Stimulated activated CD8-positive, alpha-beta memory T cell treated with anti-CD3 and anti-CD28 coated beads, Interleukin-7, amount 100 ng/mL, for 1 hour (primary cell): ENCODE results near the gene CHST5.

ENCODE experiments used
- DNase-seq, 2 donors: peaks; one replicate each; pipeline ENCODE4 v3.0.0-alpha.2; 2020; ENCODE audit warnings: low read depth in 2 of 2

CHST5 gene

DNA sequence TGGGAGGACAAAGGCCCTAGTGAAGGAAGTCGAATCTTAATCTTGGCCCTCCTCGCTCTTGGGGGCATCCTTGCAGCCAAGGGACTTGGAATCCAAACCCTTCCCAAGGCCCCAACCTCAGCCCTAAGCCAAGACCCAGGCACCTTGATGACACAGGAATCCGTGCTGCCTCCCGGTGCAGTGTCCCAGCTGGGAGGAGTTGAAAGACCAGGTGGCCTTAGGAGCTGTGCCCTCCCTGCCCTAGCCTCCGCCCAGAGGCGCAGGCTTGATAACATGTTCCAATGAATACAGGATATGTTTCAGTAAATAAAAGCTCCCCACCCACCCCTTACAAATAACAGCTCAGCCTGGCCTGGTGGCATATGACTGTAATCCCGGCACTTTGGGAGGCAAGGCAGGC, at the start of gene CHST5:
CHST5 (minus strand) TSS at position 208 of the 400 bp plus-strand sequence. CDS start 5,724 bp downstream, outside the sequence.
- DNase-seq: no peak

GRCh38 chr16:75584108-75584507, 48.2 kb upstream of the CHST5 start:
- DNase-seq: no peak

DNA sequence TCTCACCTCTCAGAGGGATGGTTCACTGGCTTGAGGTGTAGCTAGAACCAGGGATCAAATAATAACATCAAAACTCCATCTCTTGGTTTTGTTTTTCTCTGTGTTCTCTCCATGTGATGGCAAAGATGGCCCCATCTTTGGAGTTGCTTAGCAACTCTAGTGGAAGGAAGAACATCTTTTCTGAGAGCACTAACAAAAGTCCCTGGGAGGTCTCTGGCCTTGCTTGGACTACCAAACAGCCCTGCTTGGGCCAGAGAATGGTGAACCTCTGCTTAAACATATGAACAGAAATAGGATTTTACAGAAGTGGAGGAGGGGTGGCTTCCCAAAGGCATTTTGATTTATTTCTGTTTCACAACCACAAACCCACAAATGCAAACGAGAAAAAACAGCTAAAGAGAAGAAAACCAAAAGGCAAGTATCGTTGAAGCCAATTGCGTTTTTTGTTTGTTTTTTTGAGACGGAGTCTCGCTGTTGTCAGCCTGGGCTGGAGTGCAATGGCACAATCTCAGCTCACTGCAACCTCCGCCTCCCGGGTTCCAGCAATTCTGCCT, 43.5 kb upstream of the CHST5 start:
- no peak for DNase-seq

DNA sequence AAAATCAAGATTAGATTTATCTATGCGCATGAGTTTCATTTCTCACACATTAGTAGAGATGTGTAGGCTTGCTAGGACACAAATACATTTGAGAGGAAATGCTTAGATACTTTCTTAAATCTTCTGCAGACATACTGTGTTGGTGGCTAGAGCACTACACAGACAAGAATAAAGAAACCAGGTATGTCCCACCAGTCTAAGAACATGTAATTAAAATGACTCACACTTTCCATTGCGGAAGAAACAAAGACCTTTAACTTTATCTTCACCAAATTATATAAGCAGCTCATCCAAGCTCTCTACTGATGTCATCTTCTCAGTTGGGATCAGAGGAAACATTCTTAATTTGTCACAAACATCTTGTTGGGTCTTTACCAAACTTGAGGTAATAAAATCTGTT, 42.8 kb upstream of the CHST5 start:
- DNase-seq: no peak

DNA sequence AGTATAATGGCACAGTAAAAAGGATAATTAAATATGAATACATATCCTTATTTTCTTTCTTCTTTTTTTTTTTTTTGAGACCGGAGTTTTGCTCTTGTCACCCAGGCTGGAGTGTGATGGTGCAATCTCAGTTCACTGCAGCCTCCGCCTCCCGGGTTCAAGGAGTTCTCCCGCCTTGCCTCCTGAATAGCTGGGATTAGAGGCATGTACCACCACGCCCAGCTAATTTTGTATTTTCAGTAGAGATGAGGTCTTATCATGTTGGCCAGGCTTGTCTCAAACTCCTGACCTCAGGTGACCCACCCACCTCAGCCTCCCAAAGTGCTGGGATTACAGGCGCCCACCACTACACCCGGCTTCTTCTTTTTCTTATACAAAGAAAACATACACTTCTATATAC, 42.3 kb upstream of the CHST5 start:
- no peak for DNase-seq

- DNase-seq: no peak
These were observed 40.5 kb upstream of the CHST5 start for GRCh38 chr16:75576384-75576811.

DNA sequence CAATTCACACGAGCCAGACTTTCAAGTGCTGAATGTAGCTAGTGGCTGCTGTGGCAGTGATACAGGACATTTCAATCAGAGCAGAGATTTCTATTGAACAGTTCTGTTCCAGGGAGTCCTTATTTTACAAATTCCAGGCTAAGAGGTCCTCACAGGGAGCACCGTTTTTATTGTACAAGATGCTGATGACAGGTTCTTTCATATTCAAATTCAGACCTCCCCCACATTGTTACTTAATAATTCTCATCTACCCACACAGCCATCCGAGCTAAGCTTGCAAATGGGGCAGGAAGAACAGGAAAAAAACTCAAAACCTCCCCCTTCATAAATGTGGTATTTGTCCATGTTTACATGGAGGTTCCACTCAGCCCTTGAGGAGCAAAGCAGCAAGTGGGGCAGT, 40.0 kb upstream of the CHST5 start:
- no peak for DNase-seq

DNA sequence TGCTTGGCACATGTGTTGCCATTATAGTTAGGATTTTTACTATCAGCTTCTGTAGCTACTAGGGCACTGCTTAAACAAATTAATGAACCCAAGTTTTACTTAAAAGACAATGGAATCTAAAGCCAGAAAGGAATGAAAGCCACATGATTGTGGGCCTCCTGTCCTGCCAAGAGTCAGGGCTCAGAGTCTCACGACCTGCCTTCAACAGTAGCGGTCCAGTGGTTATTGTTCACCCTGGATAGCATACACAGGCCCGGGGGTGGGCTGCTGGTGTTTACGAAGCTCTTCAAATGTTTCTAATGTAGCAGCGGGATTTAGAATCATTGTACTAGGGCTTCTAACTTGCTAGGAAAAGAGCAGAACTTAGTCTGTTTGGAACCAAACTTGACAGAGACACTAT, 38.0 kb upstream of the CHST5 start:
- DNase-seq: no peak

- DNase-seq: no peak
These were observed 37.1 kb upstream of the CHST5 start for GRCh38 chr16:75572864-75573542.

DNA sequence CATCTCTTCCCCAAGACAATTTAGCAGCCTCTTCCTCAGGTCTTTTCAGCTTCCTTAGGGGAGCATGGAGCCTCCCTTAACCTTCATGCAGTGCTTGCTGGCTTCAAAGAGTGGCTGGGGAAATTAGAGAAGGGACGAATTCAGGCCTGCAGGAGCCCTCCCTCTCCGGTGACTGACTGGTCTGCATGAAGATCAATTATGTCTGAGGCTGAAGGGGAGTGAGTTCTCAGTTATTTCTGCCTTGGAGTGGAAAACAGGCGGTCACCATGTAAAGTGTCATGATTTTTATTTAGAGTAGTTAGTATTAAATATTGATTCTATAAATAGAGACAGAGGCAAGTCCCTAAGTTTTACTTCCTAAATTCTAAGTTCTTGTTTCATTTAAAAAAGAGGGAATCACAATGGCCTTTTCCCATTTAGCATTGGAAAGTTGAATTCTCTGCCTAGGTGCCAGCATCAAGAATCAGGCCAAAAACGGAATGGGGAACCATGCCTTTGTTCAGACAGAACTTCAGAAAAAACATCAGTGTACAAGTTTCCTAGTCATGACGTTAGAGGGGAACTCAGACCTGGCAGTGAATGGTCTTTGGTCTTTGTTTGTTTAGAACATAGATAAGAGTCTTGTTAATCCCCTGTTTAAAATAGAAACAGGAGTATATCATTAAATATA, 34.6 kb upstream of the CHST5 start:
- no peak for DNase-seq

GRCh38 chr16:75567911-75568310, 32.0 kb upstream of the CHST5 start:
- no peak for DNase-seq

DNA sequence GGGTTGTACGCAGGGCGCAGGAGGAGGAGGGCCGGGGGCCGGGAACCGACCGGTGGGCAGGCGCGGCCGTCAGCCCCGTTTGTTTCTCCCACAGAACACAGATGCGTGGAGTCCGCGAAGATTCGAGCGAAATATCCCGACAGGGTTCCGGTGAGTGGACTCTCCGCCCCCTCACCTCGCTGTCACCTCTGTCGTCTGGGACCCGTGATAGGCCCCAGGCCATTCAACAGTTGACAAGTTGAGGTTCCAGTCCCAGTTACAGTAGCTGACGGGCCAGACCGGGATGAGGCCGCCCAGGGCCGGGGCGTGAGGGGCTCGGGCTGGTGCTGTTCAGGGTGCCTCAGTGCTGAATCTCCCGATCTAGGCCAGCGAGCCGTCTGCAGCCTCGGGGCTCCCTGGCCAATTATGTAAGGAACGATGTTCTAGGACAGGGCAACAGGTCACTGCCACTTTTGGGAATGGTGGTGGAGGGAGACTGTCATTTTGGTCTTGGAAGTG, 30.9 kb upstream of the CHST5 start:
- DNase-seq: no peak

DNA sequence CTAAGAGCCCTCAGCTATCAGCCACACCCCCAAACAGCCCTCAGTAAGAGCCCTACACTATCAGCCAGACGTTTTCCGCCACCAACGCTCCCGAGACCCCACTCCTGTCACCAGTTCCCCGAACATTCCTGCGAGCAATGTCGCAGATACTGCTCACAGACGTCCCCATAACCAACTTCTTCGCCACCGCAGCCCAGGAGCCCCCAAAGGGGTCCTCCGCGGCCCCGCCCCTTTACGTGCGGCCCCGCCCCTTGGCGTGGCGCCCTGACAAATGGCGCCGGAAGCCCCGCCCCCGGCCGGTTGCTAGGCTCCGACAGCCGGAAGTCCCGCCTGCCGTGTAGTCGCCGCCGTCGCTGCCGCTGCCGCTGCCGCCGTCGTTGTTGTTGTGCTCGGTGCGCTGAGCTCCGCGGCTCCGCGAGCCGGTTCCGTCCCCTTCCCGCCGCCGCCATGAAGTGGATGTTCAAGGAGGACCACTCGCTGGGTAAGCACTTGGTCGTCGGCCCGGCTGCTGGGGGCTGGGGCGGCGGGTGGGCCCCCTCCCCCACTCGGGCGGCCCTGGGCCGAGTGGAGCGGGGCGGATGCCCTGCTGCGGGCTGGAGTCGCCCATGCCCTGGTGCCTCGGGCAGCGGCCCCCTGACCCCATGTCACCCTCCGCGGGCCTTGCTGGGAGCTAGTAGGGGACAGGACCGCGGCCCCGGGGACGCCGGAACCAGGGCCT, 30.3 kb upstream of the CHST5 start, which contains the start of gene GABARAPL2:
GABARAPL2 (plus strand) TSS at position 340 of the 718 bp plus-strand sequence; CDS start at position 448, 108 bp downstream.
- DNase-seq: peak; percentile 84 to 87

DNA sequence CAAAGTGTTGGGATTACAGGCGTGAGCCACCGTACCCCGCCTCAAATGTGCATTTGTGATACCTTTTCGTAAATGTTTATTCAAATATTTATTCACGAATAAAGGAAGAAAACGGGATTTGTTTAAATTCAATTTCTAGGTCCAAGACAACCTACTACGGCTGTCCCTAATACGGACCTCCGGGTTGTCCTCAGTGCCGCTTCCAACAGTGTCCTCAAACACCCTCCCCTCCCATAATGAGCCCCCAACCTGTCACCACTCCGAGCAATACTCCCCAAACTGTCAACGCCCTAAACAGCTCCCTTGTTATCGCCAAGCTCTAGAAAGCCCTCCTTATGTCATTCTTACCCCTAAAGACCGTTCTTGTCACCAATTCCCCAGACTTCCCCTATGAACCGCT, 29.7 kb upstream of the CHST5 start:
- DNase-seq: no peak

GRCh38 chr16:75559564-75560372, 23.9 kb upstream of the CHST5 start:
- DNase-seq: no peak

DNA sequence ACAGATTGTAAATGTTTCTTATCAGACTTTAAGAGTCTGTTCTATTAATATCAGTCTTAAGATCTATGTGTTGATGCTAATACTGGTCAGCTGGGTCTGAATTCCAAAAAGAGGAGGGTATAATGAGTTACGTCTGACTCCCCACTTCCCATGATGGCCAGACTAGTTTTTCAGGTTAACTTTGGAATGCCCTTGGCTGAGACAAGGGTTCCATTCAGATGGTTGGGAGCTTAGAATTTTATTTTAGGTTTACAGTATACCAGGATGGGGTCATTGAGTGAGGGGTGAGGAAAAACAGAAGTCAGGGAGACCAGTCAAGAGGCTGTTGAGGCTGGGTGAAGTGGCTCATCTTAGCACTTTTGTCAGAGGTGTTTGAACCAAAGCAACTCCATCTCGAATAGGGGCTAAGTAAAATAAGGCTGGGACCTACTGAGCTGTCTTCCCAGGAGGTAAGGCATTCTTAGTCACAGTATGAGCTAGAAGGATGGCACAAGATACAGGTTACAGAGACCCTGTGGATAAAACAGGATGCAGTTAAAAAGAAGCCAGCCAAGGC, 23.0 kb upstream of the CHST5 start:
- DNase-seq: no peak

DNA sequence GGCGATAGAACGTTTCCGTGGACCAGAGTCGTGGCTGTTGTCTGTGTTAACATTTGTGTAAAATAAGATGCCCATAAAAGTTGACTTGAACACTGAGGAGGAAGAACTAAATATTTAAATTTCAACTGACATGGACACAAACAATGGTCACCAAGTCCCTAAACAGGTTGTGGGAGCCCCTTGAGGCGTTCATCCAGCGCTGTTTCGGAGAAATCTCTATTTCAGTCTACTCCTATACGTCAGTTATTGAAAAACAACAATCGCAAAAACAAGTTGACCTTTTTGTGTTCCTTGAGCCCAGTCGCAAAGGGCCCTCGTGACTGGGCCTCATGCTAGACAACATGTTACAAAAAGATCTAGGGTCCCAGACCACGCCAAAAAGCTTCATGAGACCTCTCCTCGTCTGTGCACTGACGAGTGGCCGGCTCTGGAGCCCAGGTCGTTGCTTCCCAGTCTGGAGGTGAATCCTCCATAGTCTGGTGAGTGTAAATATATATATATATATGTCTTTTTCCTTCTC, 20.6 kb upstream of the CHST5 start:
- DNase-seq: no peak

- DNase-seq: peak; percentile 91 to 95
These were observed 20.0 kb upstream of the CHST5 start, which contains the start of gene TMEM231 for GRCh38 chr16:75555707-75556430. TMEM231 (minus strand) TSS chr16:75556252; CDS start chr16:75556209, 43 bp downstream.

GRCh38 chr16:75555213-75555706, 19.4 kb upstream of the CHST5 start:
- no peak for DNase-seq

DNA sequence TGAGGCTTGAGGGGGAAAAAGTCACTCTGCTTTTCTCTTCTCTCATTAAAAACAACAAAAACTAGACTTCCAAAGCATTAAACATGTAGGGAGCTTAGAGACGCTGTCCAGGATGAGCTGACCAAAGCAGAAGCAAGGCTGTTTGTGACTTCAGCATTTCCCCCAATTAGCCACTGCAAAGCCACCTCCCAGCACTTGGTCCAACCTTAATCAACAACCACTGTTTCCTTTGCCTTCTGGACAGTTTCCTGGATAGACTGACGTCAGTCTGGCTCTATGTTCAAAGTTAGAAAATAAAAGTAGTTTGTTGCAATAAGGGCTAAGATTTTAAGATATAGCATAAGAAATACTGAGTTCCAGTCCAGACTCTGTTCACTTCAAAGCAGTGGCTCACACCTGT, 17.0 kb upstream of the CHST5 start:
- no peak for DNase-seq
